ENCODE measurements around the gene UBXN11.
"Not testable (repeated sequence)": the region's sequence is repeated elsewhere in the genome, so short reads cannot be mapped to it uniquely, and the experiment has no call there.

Gene UBXN11

DNA sequence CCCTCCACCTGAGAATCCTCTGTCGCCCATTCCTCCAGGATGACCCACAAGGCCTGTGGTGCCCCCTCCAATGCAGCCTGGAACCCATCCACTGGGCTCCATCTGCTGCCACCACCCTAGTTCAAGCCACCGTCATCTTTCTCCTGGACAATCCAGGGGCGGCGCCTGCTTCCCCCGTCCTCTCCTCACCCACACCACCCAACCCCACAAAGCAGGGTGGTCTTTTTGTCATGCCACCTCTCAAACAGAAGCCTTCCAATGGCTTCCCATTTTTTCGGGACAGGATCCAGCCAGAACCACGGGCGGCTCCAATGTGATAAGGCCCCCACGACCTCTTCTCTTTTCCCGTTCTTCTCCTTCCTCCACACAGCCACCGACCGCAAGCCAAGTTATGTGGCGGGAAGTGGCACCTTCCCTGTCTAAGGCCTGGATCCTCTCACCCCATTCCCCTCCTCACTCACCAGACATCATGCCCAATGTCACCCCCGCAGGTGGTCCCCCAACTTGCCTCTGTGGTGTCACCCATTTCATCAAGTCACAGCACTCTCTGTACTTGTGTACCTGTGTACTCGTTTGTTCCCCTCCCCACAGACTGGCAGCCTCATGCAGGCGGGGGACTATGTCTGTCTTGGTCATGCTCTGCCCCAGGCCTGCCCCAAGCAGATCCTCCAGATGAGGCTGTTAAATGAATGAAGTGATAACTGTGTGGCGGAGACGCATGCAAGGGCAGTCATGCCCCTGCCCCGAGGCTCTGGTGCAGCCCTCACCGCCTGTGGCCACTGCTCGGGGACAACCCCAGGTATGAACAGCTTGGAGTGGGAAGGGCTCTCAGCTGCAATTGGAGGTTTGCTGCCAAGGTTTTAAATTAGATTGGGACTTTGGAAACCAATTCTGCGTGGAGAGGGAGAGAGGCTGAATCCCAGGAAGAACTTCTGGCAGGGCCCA lies 11.0 kb downstream of the UBXN11 start:
- TF ChIP-seq CTCF (IDR thresholded peaks at IDR 0.05; ENCODE audit: extremely low read depth, insufficient read depth, missing control alignments) = no peak
- no peak for DNase-seq (ENCODE audit: low spot score)
- in situ Hi-C loops (cut with MboI; ENCODE audit: low pct_unique_long_range_greater_than_20kb, low sequenced_read_pairs, unreplicated experiment) = no loop called here

- no peak for DNase-seq (ENCODE audit: low spot score)
- TF ChIP-seq CTCF (IDR thresholded peaks at IDR 0.05; ENCODE audit: extremely low read depth, insufficient read depth, missing control alignments) = no peak
- in situ Hi-C loops (cut with MboI; ENCODE audit: low pct_unique_long_range_greater_than_20kb, low sequenced_read_pairs, unreplicated experiment) = no loop called here
Observed at GRCh38 chr1:26293911-26294463, 12.4 kb downstream of the UBXN11 start.

DNA sequence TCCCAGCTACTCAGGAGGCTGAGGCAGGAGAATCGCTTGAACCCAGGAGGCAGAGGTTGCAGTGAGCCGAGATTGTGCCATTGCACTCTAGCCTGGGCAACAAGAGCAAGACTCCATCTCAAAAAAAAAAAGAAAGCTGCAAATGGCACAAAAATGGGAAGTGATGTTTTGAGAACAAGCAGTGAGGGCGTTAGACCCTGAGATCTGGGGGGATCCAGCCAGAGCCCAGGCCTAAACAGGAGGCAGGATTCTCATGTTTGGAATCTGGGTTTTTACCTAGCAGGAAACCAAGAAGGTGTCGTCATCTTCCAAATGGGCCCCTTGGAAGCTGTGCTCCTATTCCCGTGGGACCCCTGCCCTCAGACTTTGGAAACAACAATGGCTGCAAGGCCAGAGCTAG lies 13.7 kb downstream of the UBXN11 start:
- DNase-seq (ENCODE audit: low spot score); in situ Hi-C loops (cut with MboI; ENCODE audit: low pct_unique_long_range_greater_than_20kb, low sequenced_read_pairs, unreplicated experiment): not testable (repeated sequence)

- TF ChIP-seq CTCF (IDR thresholded peaks at IDR 0.05; ENCODE audit: extremely low read depth, insufficient read depth, missing control alignments) = no peak
- DNase-seq (ENCODE audit: low spot score) = no peak
- in situ Hi-C loops (cut with MboI; ENCODE audit: low pct_unique_long_range_greater_than_20kb, low sequenced_read_pairs, unreplicated experiment) = no loop called here
Observed at GRCh38 chr1:26291939-26292338, 14.5 kb downstream of the UBXN11 start.

GRCh38 chr1:26291433-26291832 lies 15.0 kb downstream of the UBXN11 start:
- in situ Hi-C loops (cut with MboI; ENCODE audit: low pct_unique_long_range_greater_than_20kb, low sequenced_read_pairs, unreplicated experiment) = no loop called here
- no peak for TF ChIP-seq CTCF (IDR thresholded peaks at IDR 0.05; ENCODE audit: extremely low read depth, insufficient read depth, missing control alignments)
- DNase-seq (ENCODE audit: low spot score) = no peak

GRCh38 chr1:26290882-26291261 lies 15.6 kb downstream of the UBXN11 start:
- DNase-seq (ENCODE audit: low spot score) = no peak
- in situ Hi-C loops (cut with MboI; ENCODE audit: low pct_unique_long_range_greater_than_20kb, low sequenced_read_pairs, unreplicated experiment) = no loop called here
- TF ChIP-seq CTCF (IDR thresholded peaks at IDR 0.05; ENCODE audit: extremely low read depth, insufficient read depth, missing control alignments) = no peak
